HPDE6-E6E7 (cell line): ENCODE measurements around the gene C12orf75.
A peak's percentile ranks its signal among the peaks of the same experiment; 100 is the strongest.

Experiments
- DNase-seq: peaks from one replicate; pipeline ENCODE4 v3.0.0; 2011; ENCODE audit warnings: missing footprints; ENCODE audit errors: extremely low spot score

C12orf75 gene

DNA sequence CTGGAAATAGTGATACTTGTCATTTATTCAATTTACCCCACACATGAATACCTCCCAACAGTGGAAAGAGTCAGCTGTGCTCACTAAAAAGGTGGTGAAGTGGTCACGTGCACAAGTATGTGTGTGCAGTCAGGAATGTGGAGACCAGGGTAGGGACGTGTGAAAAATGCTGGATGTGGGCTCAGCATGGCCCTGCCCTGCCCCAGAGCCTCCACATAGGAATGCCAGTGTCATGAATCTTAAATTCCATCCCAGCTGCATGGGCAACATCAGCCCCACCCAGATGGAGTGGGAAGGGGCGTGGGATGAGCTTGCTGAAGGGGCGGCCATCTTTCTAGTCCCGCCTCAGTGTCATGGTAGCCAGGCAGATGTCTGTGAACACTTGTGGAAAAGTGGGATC is 87.7 kb downstream of the C12orf75 start:
- peak; percentile 43 for DNase-seq

DNA sequence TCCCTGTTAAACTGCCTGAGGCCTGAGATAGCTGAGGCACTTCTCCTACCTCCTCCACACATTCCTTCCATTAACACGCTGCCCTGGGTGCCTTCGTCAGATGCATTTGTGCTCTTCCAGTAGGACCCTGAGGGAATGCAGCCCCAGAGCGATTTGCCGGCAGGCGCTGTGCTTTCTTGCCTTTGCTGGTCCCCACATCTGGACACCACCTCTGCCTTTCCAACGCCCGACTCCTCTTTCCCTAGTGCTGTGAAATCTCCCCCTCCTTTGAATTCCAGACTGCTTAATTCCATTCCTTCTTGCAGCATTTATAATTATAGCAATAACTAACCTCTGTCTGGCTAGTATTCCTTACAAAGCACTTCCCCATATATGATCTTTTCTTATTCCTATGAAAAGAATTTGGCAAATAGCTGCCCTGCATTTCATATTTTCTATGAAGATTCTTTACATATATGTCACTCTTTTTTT is 88.4 kb downstream of the C12orf75 start:
- DNase-seq = no peak

DNA sequence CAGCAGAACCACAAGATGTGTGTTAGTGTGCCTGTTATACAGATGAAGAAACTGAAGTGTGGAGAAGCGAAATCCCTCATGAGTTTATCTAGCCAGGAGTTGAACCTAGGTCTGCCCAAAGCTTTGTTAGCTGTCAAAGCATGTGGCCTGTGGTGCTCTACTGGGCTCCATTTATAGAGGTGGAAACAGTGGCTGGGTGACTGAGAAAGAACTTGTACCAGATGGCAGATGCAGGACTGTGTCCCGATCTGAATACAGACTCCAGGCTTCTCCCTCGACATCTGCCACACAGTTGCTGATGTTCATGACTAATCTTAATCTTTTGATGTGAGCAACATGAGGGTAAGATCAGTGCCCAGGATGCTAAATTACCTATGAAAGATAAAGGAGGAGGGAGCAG is 89.1 kb downstream of the C12orf75 start:
- no peak for DNase-seq

DNA sequence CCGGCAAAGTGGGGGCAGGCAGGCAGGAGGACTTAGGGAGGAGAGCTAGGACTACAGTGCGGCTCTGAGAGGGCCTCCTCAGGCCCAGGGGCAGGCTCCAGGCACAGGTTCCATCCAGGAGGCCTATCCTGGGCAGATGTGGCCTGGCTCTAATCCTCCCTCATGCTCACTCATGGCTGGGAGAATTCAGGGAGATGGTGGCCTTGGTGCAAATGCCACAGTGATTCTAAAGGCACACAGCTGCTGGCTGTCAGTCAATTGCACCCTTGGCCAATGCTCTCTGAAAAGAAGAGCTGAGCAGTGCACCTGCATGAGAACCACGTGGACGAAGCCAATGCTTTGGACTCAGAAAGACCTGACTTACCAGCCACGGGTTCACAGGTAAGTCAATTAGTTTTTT is 89.6 kb downstream of the C12orf75 start:
- no peak for DNase-seq

DNA sequence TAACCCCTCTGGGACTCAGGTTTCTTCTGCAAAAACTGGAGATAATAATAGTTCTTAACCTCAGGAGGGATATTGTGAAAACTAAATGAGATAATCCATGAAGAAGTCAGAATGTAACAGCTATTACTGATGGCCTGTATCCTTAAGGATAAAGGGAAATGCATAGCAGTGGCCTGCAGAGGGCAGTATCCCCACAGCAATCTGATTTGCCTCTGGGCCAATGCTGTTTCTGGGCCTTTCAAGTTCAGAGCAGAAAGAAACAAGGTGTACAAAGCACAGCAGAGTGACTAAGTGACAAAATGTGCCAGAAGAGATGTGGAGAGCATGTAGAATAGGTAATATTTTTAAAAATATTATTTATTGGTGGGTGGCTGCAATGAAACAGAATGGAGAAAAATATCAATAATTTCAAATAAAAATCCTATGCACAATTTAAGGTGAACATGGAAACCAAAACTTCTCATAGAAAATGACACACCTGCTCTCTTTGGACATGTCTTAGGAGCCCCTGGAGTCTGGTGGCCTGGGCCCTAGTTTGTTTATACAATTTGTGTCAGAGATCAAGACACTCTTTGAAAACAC is 90.3 kb downstream of the C12orf75 start:
- peak; percentile 42 for DNase-seq
